GM19023 (cell line): Measurements from ENCODE around the gene USP6.
"Not testable (repeated sequence)": the region's sequence is repeated elsewhere in the genome, so short reads cannot be mapped to it uniquely, and the experiment has no call there.

Source experiments
- ATAC-seq: cut with Tn5 transposase; IDR thresholded peaks from one replicate; pipeline ENCODE4 v1.9.1; 2021; ENCODE audit warnings: mild to moderate bottlenecking, moderate library complexity; ENCODE audit not compliant: unreplicated experiment

USP6 gene

DNA sequence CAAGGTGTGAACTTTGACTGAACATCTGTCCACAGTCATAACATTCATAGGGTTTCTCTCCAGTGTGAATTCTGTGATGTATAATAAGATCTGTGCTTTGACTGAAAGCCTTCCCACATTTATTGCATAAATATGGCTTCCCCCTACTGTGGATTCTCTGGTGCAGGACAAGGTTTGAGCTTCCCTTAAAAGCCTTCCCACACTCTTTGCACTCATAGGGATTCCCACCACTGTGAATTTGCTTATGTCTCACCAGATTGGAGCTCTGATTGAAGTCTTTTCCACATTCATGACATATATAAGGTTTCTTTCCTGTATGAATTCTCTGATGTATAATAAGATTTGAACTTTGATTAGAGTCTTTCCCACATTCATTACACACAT lies 67.6 kb downstream of the USP6 start:
- ATAC-seq, result no peak

DNA sequence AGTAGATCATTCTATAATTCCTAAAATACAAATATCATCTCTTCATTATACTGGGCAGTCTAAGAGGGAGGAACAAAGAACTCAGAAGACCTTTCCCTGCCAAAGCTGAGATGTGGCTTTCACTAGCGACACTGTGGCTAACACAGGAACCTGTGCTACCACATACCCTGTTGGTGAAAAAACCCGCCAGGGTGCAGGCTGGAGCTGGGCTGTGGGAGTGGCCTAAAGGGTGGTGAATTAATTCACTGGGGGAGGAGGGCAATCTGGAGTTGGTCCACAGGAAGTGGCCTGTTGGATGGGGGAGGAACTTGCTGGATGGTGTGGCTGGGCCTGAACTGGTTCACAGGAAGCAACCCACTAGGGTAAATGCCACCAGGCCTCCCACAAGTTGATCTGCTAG lies 68.5 kb downstream of the USP6 start:
- ATAC-seq, result no peak

DNA sequence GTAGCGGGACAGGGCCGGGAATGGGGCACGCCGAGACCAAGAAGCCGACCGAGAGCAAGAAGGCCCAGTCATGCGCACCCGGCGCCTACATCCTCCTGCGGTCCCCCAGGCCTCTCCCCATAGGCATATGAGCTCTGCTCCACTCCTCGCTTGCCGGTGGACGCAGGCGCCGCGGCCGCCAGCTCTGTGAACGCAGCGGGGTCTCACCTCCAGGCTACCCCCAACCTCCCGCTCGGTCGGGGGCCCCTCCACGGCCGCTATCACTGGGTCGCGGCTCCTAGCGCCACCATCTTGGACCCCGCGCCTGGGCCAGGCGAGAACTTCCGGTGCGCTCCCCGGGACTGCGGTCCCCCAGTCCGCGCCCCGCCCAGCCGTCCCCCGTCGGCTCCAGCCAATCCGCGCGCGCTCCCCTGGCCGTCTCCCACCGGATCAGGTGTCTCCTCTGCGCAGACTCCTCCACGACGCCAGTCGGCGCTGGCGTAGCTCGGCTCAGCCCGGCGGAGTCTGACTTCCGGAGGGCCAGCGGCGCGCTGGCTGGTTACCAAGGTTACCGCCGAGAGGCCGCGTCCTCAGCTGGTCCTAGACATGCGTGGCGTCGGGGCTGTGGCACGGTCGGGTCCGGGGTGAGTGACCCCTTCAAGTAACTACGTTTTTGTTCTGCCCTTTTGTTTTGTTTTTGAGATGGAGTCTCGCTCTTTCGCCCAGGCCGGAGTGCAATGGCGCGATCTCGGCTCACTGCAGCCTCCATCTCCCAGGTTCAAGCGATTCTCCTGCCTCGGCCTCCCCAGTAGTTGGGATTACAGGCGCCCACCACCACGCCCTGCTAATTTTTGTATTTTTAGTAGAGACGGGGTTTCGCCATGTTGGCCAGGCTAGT lies 75.9 kb downstream of the USP6 start, which contains the start of gene ZNF594:
Gene ZNF594, minus strand, starts transcription at position 328 of the 877 bp plus-strand sequence. CDS start 7,612 bp downstream, outside the sequence.
- ATAC-seq, result peak; percentile 98

DNA sequence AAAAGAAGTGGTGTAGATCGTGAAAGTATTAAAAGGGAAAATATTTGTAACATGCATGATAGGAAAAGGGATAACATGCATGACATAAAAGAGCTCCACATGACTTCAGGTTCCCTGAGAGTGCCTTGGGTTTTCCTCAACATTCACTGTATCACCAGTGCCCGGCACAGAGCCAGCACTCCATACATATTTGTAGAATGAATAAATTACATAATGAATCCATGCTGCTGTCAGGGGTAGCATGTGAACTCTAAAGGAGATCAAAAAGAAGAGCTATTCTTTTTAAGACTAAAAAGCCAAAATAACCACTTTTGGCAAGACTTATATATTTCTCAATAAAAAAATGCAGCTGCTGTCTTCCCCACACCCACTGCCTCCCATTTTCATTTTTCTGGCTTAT lies 78.5 kb downstream of the USP6 start:
- ATAC-seq, result no peak

DNA sequence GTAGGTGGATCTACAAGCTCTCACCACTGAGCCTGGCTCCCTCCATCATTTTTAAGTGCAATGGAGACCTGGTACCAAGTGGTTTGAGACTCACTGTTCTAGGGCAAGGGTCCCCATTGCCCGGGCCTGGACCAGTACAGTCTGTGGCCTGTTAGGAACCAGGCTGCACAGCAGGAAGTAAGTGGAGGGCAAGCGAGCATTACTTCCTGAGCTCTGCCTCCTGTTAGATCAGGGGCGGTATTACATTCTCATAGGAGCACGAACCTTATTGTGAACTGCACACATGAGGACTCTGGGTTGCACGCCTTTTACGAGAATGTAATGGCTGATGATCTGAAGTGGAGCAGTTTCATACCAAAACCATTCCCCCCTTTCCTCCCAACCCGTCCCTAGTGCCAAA lies 82.6 kb downstream of the USP6 start:
- no peak for ATAC-seq

DNA sequence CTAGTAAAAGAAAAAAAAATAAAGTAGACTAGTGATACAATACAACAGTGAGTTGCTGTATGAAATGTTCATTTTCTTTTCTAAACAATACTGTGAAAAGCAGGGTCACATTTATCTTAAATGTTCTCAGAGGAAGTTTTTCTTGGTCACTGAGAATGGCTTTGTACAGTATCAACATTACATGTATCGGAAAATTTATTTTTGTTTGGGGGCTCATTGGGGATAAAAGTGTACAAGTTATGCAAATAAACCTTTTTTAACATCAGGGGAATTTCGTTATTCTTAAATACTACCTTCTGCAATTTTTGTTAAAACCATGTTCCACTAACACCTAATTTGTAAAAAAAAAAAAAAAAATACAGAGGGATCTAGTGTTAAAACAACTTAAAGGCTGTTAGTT lies 84.5 kb downstream of the USP6 start:
- ATAC-seq, result no peak

DNA sequence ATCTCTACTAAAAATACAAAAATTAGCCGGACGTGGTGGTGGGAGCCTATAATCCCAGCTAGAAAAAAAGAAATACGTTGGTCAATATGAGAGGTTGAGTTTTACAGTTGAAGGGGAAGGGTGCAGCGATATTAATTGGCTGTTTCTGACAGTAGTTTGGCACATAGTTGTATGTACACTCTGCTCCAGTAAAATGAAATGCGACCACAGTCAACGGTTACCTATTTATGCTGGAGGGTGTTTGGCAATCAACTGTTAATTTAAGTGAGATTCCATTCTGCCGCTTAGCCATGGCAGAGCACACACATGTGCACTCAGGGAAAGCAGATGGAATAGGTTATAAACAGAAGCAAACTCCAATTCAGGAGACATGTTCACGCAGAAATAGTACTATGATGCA lies 85.2 kb downstream of the USP6 start:
- no peak for ATAC-seq

DNA sequence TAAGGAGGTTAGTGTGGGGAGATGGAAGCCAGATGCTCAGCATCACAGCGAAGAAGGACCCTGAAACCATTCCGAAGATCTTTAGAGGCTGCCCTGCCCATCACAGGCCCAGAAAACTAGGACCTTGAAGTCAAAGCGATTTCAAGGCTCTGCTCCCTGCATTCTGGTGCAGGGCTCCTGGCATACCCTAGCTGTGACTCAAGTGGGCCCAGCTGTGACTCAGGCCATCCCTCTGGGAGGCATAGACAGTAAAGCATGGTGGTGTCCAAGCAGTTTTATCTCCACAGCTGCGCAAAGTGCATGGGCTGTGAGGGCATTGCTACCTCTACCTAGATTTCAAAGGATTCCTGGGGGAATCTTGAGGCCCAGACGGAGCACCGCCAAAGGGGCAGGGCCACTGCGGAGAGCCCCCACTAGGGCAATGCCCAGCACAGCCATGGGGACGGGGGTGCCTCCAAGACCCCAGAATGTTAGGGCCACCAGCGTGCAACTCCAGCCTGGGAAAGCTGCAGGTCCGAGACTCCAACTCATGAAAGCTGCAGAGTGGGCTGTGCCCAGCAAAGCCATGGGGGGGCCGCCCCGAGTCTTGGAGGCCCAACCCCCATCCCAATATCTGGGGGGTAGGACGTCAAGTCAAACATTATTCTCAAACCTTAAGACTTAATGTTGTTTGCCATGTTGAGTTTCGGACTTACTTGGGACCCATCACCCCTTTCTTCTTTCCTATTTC lies 87.5 kb downstream of the USP6 start:
- ATAC-seq, result no peak

DNA sequence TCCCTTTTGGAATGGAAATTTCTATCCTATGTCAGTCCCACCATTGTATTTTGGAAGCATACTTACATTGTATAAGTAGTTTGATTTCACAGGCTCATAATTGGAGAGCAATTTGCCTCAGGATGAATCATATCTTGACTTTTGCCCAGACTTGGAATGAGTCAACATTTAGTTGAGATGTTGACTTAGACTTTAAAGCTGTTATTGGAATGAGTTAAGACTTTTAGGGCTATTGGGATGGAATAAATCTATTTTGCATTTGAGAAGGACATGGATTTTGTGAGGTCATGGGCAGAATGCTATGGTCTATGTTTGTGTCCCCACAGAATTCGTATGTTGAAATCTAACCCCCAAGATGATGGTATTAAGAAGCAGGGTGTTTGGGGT lies 88.1 kb downstream of the USP6 start:
- no peak for ATAC-seq

DNA sequence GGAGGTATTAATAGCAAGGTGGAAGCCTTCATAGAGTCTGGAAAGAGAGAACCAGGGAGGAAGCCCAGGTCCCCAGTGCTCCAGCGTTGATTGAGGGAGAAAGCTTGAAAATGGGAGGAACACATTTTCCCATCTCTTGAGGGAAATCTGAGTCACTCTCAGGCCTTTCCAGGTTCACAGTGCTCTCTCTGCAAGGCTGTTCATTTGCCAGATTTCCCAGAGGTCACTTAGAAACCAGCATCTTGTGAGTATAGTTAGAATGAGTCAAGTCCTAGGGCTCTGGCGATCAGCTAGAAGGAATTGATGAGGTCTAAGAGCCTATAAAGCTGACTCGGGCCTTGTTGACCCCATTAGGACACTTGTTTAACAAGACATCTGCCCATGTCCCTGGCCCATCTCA lies 93.6 kb downstream of the USP6 start:
- no peak for ATAC-seq

DNA sequence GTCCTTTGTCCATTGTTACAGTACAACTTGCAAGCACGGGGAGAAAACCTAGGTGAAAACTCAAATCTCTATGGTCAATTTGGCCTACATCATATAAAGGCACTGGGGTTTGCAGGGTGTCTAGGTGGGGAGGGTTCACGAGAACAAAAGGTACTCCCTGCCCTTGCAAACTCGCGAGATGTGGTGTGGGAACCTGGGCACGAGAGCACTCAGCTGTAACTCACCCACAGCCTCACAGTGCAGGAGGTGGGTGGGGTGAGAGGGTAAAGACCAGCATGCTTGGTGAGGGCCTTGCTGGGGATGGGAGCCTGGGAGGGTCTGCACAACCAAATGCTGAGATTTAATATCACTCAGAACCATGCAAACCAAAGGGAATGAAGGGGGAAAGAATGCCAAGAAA lies 94.3 kb downstream of the USP6 start:
- no peak for ATAC-seq

DNA sequence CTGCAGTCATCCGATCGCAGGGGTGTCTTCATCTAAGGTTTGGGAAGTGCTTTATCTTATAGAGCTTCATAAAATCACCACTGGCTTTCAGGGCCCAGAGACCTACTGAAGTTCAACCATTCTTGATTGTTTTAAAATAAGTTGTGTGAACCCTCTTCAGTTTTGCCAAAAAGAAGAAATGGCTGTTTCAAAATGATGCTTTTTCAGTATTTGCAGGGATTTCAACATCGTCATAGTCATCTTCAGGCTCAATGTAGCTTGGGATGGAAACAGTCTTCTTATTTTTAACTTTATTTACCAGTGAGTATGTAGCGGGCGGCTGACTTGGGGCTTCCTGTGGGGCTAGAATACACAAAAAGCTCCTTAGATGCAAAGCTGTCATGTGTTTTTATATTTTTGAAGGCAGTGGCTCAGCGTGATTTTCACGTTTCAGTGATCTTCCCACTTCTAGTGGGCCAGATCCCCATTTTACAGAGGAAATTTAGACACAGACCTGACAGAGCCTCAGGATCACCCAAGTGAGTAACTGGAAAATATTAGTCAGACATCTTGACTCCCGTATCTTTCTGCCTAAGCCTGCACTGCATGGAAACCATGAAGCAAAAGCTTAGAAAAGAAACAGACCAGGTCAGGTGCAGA lies 94.9 kb downstream of the USP6 start:
- ATAC-seq, result no peak

DNA sequence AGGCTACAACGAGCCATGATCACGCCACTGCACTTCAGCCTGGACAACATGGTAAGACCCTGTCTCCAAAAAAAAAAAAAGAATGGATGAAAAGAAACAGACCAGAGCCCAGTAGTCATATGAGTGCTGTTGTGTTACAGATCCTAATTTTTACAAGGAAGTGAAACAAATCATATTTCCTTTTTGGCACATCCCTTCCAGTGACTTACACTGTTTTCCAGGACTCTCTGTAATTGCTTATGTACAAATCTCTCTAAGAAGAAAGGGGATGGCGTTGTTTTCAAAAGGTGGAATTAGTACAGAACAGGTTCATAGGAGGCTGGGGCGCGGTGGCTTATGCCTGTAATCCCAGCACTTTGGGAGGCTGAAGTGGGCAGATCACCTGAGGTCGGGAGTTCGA lies 95.6 kb downstream of the USP6 start:
- no peak for ATAC-seq

DNA sequence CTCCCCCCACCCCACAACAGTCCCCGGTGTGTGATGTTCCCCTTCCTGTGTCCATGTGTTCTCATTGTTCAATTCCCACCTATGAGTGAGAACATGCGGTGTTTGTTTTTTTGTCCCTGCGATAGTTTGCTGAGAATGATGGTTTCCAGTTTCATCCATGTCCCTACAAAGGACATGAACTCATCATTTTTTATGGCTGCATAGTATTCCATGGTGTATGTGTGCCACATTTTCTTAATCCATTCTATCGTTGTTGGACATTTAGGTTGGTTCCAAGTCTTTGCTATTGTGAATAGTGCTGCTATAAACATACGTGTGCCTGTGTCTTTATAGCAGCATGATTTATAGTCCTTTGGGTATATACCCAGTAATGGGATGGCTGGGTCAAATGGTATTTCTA lies 101.7 kb downstream of the USP6 start:
- not testable (repeated sequence) for ATAC-seq

DNA sequence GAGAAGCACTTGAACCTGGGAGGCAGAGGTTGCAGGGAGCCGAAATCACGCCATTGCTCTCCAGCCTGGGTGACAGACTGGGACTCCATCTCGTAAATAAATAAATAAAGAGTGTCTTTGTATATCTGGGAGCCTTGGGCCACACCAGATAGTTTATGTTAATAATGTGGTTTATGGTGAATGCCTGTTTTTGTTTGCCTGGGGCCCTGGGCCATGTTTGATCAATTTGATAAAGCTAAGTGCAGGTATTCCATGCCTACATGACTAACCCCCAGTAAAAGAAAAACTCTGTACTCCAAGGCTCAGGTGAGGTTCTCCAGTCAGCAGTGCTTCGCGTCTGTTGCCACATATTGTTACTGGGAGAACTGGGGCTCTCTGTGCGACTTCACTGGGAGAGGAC lies 103.7 kb downstream of the USP6 start:
- ATAC-seq, result no peak

DNA sequence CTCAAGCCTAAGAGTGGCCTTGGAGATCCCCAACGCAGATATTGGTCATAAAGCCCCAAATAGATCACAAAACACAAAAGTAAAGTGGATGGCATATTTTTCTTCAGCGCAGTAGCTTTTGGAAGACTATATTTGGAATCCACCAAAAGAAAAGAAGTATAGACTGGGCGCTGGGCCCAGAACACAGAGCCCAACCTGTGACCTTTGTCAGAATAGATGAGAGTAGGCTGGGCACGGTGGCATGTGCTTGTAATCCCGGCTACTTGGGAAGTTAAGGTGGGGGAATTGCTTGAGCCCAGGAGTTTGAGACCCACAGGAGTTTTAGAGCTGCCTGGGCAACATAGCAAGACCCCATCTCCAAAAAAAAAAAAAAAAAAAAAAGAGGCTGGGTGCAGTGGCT lies 104.2 kb downstream of the USP6 start:
- no peak for ATAC-seq

DNA sequence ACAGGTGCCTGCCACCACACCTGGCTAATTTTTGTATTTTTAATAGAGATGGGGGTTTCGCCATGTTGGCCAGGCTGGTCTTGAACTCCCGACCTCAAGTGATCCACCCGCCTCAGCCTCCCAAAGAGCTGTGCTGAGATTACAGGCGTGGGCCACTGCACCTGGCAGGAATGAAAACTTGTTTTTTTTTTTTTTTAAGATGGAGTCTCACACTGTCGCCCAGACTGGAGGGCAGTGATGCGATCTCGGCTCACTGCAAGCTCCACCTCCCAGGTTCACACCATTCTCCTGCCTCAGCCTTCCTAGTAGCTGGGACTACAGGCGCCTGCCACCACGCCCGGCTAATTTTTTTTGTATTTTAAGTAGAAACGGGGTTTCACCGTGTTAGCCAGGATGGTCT lies 106.1 kb downstream of the USP6 start:
- not testable (repeated sequence) for ATAC-seq
